ENCODE results near the gene FAM193B.

The FAM193B gene

GRCh38 chr5:177499842-177500241 lies 54.5 kb downstream of the FAM193B start:
- no peak for TF ChIP-seq CTCF (IDR thresholded peaks at IDR 0.05; ENCODE audit: control extremely low read depth, extremely low read depth, low read depth, missing control alignments)
- no peak for DNase-seq (ENCODE audit: extremely low spot score)
- ChIA-PET POLR2A (no interaction called here), CTCF (interaction anchor here (1.0 to 12.3 kb wide), 9 partner anchors 10 to 110 kb away, joined by 3 to 115 read pairs (median 11); partner anchors contain the start of genes DOK3 and F12)

- DNase-seq (ENCODE audit: extremely low spot score) = no peak
- CTCF ChIA-PET = interaction anchor here (0.9 to 11.1 kb wide), 9 partner anchors 10 to 388 kb away, joined by 3 to 87 read pairs (median 6); partner anchors contain the start of gene DOK3
- TF ChIP-seq CTCF (IDR thresholded peaks at IDR 0.05; ENCODE audit: control extremely low read depth, extremely low read depth, low read depth, missing control alignments) = no peak
- POLR2A ChIA-PET = interaction anchor here (0.6 to 2.4 kb wide), 3 partner anchors 8 to 193 kb away, joined by 4 to 17 read pairs (median 5); partner anchors contain the start of gene DOK3
Observed at GRCh38 chr5:177498013-177498787, 56.2 kb downstream of the FAM193B start.

- TF ChIP-seq CTCF (IDR thresholded peaks at IDR 0.05; ENCODE audit: control extremely low read depth, extremely low read depth, low read depth, missing control alignments) = no peak
- DNase-seq (ENCODE audit: extremely low spot score) = peak; percentile 97
- ChIA-PET POLR2A (interaction anchor here (0.6 to 2.4 kb wide), 4 partner anchors 9 to 32 kb away, joined by 3 to 17 read pairs (median 4); partner anchors contain the start of gene DOK3), CTCF (interaction anchor here (0.9 to 11.1 kb wide), 9 partner anchors 9 to 387 kb away, joined by 3 to 87 read pairs (median 6); partner anchors contain the start of gene DOK3)
Observed at GRCh38 chr5:177497292-177498012, 56.9 kb downstream of the FAM193B start, which contains the start of gene PDLIM7. Gene PDLIM7, minus strand, starts transcription at chr5:177497604. Its CDS starts 1,092 bp downstream, at chr5:177496512.

GRCh38 chr5:177496727-177497291 lies 57.6 kb downstream of the FAM193B start:
- TF ChIP-seq CTCF (IDR thresholded peaks at IDR 0.05; ENCODE audit: control extremely low read depth, extremely low read depth, low read depth, missing control alignments) = no peak
- peak; percentile 71 for DNase-seq (ENCODE audit: extremely low spot score)
- CTCF ChIA-PET = interaction anchor here (0.9 to 11.1 kb wide), 11 partner anchors 8 to 387 kb away, joined by 3 to 87 read pairs (median 5); partner anchors contain the start of gene DOK3
- POLR2A ChIA-PET = interaction anchor here (0.6 to 2.4 kb wide), 4 partner anchors 9 to 31 kb away, joined by 3 to 17 read pairs (median 4); partner anchors contain the start of gene DOK3

GRCh38 chr5:177496070-177496726 lies 58.2 kb downstream of the FAM193B start:
- peak; percentile 37 for DNase-seq (ENCODE audit: extremely low spot score)
- ChIA-PET POLR2A (interaction anchor here (2.4 kb wide), 1 partner anchor 13 kb away, joined by 17 read pairs; the partner anchor contains the start of gene DOK3), CTCF (interaction anchor here (1.1 to 11.1 kb wide), 8 partner anchors 9 to 106 kb away, joined by 3 to 87 read pairs (median 11); partner anchors contain the start of gene DOK3)
- no peak for TF ChIP-seq CTCF (IDR thresholded peaks at IDR 0.05; ENCODE audit: control extremely low read depth, extremely low read depth, low read depth, missing control alignments)
